NCI-H748 (cell line): ENCODE results near the gene ERGIC1.
"Not testable (repeated sequence)": the region's sequence is repeated elsewhere in the genome, so short reads cannot be mapped to it uniquely, and the experiment has no call there.

ENCODE experiments used
- DNase-seq: peaks from one replicate; lab custom pipeline; 2025; ENCODE audit not compliant: unreplicated experiment; lab: John Stamatoyannopoulos, UW

Gene ERGIC1

DNA sequence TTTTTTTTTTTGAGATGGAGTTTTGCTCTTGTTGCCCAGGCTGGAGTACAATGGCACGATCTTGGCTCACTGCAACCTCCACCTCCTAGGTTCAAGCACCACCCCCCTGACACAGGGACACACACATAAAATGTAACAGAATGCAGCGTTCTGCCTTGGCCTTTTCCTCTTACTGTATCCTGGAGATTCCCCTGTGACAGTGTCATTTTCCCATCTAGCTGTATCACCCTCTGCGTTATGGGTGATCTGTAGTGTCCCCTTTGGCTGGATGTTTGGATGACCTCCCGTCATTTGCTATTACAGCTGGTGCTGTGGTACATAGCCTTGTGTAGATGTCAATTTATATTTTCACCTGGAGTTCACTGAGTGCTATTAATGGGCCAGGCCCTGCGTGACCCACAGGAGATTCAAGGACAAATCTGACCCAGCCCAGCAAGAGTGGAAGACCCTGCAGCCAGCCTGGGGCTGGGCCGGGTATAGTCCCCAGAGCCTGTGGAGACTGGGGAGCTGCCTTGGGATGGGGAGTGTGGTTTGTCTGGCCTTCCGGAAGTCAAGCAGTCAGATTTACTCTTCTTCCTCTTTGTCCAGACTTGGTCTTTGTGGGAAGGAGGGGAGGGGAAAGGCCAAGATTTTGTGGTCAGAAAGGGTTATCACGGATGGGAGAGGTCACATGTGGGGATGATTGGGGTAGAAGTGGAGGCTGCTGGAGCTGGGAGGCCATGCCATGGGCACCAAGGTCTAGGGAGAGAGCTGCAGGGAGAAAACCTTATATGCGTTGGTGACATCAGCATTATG lies 43.6 kb downstream of the ERGIC1 start:
- no peak for DNase-seq

DNA sequence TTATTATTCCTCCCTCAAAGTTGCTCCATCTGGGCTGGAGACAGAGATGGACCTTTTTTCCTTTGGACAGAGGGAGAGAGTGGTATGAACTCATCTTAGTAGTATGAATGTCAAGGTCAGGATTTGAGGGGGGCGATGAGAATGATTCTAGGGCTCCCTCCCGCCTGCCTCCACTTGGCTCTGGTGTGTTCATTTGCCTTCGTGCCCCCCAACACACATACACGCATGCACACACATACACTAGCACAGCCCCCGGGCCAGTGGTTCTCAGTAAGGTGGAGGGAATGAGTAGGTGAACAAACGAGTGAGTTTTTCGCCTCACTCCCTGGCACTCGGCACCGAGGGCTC lies 44.5 kb downstream of the ERGIC1 start:
- no peak for DNase-seq

DNA sequence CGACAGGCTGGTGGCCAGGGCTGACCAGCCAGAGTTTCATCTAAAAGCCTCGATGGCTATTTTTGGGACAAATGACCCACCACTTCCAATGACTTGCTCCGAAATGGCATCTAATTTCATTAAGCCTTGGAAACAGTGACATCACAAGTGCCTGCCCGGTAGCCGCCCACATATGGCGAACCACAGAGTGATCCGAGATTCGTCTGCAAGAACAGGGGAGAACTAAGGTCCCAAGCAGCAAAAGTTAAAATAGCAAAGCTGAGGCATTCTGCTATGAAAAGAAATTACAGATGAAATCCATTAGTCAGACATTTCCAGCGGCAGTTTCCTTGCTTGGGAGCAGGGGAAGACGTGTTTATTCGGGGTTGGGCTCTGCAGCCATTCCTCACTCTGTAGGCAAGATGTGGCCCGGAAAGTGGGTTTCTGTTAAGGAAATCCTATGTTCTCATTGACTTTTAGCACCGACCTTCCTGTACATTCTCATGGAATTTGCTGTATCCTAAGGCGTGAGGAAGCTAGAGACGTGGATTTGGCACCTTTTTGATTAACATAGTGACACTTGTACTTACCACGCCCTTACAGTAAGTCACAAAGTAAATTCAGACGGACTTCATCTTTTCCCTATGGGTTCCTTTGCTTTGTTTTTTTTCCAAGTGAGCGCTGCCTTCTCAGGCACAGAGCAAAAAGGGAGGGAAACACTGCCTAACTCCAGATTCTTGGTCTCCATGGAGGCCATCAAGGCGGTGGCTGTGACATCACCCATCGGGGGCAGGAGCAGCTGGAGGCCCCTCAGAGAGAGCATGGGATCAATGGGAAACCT lies 45.1 kb downstream of the ERGIC1 start:
- no peak for DNase-seq

DNA sequence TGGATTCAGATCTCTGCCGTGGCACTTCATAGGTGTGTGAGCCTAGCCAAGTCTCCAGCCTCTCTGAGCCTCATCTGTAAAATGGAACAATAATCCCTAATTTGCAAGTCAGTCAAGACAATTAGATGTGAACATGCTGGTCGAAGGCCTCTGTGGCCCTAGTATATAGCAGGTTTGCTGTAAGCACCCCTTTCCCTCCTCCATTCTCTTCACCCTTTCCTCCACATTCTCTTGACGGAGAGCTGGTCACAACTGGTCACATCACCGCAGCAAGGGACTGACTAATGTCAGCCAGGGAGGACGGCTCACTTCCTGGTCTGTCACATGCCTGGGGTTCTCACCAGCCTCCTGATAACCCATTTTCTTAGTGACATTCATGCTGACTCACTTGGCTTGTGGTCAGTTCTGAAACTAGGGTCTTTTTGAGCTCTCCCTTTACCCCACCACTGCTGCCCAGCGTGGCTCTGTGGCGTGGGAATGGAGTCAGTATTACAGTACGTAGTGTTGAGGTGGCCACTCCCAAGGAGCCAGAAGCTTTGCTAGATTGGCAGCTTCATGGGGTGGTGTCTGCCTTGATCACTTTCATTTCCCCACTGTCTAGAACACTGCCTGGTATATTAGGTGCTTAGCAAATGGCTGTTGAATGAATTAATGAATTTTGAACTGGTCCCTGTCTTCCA lies 47.8 kb downstream of the ERGIC1 start:
- no peak for DNase-seq

DNA sequence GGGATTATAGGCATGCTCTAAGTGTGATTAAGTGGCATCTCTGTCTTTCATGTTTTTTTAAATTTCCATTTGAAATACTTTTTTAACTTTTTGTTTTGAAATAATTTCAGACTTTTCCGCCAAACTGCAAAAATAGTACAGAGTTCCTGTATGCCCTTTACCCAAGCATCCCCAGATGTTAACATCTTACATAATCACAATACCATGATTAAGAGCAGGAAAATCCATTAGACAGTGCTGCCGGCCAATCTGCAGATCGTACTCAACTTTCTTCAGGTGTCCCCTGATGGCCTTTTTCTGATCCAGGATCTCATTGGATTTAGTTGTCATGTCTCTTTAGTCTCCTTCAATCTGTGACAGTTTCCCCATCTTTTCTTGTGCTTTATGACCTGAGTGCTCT lies 49.0 kb downstream of the ERGIC1 start:
- DNase-seq = no peak

DNA sequence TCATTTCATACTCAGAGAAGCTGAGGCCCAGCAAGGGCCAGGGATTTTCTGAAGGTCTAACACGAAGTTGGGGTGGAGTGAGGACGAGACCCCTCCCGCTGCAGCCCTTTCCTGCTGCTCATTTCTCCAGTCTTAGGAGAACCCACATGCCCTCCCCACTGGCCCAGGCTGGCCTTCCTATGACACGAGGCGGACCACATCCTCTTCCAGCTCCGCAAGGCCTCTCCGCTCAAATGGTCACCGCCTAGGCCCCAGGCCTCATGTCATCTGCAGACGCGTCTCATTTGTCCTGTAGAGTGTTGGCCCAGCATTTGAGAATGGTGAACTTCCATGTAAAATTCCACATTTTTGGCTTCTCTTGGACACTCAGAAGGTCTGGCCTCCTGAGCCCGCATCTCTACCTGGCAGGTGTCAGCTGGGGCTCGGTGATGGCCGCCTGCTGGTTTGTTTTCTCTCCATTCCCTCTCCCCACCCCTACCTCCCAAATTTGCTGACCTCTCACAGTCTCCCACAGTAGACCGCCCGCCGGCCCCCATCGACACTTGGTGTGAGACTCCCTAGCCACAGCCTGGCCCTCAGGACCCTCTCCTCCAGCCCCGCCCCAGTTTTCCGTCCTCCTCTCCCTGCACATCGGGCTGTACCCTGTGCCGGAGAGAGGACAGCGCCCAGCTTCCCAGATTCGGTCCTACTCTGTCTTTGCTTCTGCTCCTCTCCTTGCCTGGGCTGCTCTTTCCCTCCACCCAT lies 51.7 kb downstream of the ERGIC1 start:
- no peak for DNase-seq

DNA sequence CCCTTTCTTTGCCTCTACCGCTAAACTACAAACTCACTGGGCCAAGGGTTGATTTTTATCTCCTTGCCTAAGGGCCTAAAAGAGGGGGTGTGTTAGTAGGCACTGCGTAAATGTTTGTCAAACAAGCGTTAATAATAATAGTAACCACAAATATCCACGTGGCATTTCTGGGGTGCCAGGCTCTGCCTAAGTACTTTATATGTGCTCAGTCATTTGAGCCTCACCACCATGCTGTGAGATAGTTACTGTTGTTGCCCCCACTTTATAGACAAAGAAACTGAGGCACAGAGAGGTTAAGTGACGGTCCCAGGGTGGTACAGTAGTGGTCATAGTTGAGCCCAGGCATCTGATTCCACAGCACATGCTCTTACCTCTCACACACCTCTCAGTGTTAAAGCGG lies 52.4 kb downstream of the ERGIC1 start:
- no peak for DNase-seq

DNA sequence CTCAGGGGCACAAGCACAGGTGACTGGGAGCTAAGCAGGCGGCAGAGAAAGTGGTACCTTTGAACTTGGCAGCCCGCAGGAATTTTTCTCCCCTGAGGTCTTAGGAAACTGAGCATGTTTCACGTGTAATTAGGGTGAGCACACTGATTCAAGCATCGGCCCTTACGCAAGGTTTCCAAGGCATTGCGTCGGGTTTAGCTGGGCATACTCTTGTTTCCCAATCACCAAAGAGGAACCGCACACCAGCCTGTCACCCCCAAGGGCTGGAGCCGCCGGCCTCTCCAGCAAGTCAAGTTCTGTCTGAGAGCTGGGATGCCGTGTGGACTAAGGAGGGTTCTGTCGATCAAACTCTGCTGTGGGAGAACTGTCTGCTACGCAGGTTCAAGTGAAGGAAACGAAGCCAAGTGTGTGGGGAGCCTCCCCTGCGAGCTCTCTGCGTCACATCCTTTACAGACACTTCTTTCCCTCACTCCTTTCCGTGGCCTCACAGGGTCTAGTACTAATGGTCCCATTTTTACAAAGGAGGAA lies 53.0 kb downstream of the ERGIC1 start:
- DNase-seq = no peak

DNA sequence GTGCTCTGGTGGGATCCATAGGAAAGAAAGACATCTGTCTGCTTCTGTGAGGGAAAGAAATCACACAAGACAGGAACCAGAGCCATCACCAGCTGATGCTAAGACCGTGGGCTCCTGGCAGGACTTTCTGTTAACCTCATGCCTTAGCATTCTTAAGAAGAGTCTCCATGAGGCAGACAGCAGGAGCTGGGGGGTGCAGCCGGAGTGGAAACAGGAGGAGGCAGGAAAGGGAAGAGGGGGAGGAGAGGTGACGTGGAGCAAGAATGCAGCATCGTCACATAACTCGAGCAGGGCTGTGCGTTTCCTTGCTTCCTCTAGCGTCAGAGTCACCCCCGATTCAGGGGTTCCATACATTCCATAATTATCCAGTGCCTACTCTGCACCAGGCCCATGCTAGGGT lies 53.6 kb downstream of the ERGIC1 start:
- DNase-seq = no peak

DNA sequence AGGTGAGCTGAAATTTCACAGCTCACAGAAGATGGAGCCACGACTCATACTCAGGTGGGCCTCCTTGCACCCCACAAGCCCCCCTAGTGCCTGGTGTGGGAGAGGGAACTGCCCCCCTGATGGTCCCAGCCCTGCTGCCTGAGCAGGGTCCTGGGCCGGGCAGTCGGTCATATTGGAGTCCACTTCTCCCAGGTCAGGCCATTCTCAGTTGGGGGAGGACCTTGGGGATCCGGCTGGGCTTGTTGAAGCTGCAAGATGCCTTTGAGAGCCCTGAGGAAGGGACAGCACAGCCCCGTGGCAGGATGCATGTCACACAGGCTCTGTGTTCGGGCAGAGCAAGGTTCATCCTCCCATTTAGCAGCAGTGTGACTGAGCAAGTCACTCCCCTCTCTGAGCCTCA lies 56.6 kb downstream of the ERGIC1 start:
- DNase-seq = no peak

DNA sequence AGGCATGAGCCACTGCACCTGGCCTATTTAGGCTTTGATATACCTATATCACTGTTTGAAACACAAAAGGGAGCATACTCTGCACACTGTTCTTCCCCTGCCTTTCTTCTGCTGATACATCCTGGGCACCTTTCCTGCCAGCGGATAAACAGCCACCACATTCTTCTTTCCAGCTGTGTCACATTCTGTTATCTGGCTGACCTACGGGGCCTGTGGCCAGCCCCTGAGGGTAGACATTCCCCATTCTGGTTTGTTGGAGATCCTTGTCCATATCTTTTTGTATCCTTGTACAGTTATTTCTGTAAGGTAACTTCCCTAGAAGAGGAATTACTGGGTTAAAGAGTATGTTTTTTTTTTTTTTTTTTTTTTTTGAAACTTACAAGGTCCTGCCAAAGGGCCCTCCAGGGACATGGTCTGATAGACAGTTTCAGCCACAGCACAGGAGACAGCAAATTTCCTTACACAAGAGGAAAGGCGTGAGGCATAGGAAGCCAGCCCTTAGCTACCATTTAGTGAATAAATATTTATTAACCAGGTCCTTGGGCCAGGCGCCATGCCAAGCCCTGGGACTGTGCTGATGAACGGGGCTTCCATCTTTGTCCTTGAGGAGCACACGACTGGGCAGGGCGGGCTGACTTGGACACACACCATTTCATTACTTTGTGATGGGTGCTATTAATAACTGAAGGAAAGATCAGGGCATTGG lies 57.8 kb downstream of the ERGIC1 start:
- DNase-seq = no peak

DNA sequence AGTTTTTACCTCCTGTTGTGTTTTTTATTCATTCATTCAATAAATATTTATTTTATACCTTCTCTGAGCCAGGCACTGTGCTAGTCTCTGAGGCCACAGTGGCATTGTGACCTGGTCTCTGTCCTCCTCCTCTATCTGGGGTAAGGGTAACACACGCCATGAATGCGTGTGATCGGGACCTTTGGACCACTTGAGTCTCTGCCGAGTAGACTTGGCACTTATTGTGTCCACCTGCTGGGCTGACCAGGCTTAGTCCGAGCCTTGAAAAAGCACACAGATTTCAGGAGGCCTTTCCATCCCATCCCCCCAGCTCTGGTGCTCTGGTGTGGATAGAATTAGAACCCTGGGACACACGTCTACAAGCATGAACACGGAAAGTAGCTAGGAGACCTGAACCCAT lies 58.7 kb downstream of the ERGIC1 start:
- DNase-seq = no peak

DNA sequence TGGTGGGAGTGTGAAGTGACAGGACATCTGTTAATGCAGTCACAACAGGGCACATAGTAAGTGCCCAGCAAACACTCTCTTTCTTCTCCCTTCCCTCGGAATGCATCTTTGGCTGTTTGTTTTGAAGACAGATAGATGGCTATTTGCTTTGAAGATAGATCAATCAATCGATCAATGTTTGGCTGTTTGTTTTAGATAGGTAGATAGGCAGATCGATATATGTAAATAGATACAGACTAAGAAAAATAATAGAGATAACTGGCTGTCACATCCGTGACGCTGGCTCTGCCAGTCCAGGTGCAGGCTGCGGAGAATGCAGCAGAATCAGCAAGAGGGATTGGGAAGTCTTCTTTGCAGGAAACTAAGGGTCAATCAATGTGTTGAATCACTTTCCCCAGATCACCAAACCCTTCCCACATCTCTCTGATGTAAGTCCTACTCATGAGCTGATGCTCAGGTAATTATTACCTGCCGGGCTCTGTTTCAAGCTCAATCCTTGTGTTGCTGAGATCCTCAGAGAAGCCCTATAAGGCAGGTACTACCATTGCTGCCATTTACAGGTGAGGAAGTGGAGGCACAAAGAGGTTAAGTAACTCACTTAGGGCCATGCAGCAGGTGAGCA lies 60.8 kb downstream of the ERGIC1 start:
- DNase-seq = no peak

DNA sequence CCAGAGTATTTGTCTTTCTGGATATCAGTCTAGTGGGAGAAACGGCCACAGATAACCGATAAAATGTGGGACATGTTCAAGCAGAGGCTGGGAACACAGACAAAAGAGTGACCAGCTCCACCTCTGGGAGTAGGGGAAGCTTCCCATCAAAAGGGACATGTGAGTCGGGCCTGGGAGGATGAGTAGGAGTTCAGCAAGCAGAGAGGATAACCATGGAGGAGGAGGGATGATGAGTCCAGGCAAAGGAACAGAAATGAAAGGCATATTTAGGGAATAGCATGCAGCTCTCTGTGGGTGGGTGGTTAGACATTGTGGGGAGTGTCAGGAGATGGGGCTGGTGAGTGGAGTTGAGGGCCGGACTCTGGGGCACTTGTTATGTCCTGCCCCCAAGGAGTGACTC lies 61.5 kb downstream of the ERGIC1 start:
- no peak for DNase-seq

DNA sequence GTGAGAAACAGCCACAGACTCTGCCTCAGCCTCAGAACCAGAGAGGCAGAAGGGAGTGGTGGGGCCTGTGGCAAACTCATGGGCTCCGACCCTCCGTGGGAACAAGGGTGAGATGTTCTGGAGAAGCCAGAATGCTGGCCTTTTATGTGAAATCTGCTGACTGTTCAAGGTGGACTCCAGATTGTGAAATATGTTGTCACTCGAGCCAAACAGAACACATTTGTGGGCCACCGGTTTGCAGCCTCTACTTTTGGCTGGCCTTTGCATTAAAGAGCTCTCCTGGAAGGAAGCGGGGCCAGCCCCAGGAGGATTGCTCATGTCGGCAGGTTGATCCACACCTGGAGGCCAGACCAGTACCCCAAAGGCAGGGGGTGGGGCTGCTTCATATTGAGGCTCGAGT lies 62.4 kb downstream of the ERGIC1 start:
- no peak for DNase-seq

DNA sequence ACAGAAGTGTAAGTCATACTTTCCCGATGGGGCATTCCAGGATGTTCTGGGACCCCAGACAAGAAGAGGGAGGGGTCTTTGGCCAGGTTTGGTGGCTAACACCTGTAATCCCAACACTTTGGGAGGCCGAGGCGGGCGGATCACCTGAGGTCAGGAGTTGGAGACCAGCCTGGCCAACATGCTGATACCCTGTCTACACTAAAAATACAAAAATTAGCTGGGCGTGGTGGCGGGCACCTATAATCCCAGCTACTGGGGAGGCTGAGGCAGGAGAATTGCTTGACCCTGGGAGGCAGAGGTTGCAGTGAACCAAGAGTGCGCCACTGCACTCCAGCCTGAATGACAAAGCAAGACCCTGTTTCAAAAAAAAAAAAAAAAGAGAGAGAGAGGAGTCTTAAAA lies 63.0 kb downstream of the ERGIC1 start:
- DNase-seq = not testable (repeated sequence)

DNA sequence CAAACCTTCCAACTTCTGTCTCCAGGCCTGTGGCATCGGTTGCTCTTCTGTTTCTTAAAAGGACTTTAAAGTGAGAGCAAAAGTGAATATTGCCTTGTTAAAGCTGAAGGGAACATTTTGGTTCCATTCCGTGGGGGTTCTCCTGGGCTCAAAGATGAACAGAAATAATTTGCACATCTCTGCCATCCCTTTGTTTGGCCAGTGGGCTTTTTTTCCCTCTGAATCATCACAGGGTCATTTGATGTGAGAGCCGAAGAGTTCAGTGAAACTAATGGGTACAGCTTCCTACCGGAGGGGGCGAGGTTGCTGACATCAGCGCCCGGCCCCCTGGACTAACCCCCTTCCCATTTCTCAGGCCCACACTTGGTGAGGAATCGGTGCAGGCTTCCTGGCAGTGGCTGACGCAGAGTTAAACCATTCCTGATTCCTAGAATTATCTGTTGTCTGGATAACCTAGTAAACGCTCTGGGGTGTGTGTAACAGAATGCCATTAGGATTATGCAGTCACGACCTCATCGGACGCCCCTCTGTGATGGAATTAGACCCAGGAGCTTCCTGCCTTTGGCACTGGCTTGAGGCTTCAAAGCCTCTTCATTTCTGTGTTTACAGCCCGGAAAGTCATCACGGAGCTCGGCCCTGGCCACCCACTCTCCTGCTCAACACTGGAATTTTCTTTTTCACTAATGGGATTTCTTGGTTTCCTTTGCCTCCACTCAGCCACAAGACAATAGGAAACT lies 63.6 kb downstream of the ERGIC1 start:
- DNase-seq = no peak

DNA sequence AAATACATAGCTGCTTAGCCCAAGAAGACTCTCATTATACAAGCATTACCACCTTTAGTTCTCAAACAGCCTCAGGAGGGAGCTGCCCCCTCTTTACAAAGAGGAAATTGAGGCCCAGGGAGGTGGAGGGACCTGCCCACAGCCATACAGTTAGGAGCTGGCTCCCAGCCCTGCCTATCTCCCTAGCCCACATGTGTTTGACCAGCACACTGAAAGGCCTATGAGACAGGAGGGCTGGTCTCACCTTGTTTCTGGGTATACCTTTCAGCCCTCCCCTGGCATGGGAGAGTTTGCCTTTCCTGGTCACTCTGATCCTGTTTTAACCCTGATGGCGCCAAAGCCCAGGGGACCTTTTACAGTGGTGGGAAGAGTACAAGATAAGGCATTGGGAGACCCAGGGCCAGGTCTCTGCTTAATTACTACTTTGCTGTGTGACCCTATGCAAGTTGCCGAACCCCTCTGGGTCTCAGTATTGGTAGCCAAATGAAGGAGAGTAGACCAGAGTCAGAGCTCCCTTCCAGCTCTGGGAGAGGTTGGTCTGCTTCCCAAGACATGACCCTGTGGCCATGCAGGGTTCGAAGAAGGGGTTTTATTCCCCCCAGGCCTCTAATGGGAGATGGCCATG lies 64.3 kb downstream of the ERGIC1 start:
- no peak for DNase-seq

DNA sequence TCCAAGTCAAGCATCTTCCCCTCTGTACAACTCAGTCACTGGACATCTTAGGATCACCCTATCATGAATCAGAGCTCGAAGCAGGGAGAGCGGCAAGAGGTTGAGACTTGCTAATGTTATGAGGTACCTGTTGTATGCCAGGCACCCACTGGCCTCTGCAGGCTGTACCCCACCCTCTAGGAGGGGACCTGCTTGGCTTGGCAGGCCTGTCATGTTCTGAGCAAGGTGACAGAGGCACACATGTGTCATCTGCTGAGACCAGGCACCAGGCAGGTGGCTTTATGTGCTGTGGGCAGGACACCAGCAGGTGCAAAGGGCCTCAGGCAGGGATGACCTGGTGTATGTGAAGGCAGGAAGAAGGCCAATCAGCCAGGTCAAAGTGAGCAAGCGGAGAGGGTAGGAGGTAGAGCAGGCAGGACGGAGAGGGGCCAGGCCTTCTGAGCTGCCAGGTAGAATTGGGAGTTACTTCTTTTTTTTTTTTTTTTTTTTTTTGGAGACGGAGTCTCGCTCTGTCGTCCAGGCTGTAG lies 64.9 kb downstream of the ERGIC1 start:
- no peak for DNase-seq
